ENCODE measurements around the gene CLK4.

The CLK4 gene

GRCh38 chr5:178626484-178627258 lies at the start of gene CLK4:
Gene CLK4 (minus strand): TSS chr5:178627050. CDS start chr5:178623416, 3,634 bp downstream.
- DNase-seq (ENCODE audit: low read depth) = peak; percentile 80

- DNase-seq (ENCODE audit: low read depth) = no peak
Measured at GRCh38 chr5:178675922-178676321, 49.1 kb upstream of the CLK4 start.

- no peak for DNase-seq (ENCODE audit: low read depth)
Measured at GRCh38 chr5:178674334-178674733, 47.5 kb upstream of the CLK4 start.

- no peak for DNase-seq (ENCODE audit: low read depth)
Measured at GRCh38 chr5:178673801-178674295, 47.0 kb upstream of the CLK4 start.

- DNase-seq (ENCODE audit: low read depth) = no peak
Measured at GRCh38 chr5:178672630-178673029, 45.8 kb upstream of the CLK4 start.

GRCh38 chr5:178671602-178672144 lies 44.8 kb upstream of the CLK4 start:
- no peak for DNase-seq (ENCODE audit: low read depth)

GRCh38 chr5:178670351-178670885 lies 43.6 kb upstream of the CLK4 start:
- no peak for DNase-seq (ENCODE audit: low read depth)

- no peak for DNase-seq (ENCODE audit: low read depth)
Measured at GRCh38 chr5:178668579-178668978, 41.7 kb upstream of the CLK4 start.

- DNase-seq (ENCODE audit: low read depth) = no peak
Measured at GRCh38 chr5:178667688-178668087, 40.8 kb upstream of the CLK4 start.

GRCh38 chr5:178667101-178667500 lies 40.3 kb upstream of the CLK4 start:
- no peak for DNase-seq (ENCODE audit: low read depth)

- no peak for DNase-seq (ENCODE audit: low read depth)
Measured at GRCh38 chr5:178664141-178664540, 37.3 kb upstream of the CLK4 start.

- no peak for DNase-seq (ENCODE audit: low read depth)
Measured at GRCh38 chr5:178662541-178662860, 35.7 kb upstream of the CLK4 start.

- DNase-seq (ENCODE audit: low read depth) = no peak
Measured at GRCh38 chr5:178661836-178662540, 35.1 kb upstream of the CLK4 start.

GRCh38 chr5:178651046-178651810 lies 24.4 kb upstream of the CLK4 start:
- peak; percentile 53 for DNase-seq (ENCODE audit: low read depth)

GRCh38 chr5:178650214-178650613 lies 23.4 kb upstream of the CLK4 start:
- DNase-seq (ENCODE audit: low read depth) = no peak

- DNase-seq (ENCODE audit: low read depth) = no peak
Measured at GRCh38 chr5:178649580-178649979, 22.7 kb upstream of the CLK4 start.

GRCh38 chr5:178644826-178645545 lies 18.1 kb upstream of the CLK4 start:
- no peak for DNase-seq (ENCODE audit: low read depth)

- DNase-seq (ENCODE audit: low read depth) = peak; percentile 84
Measured at GRCh38 chr5:178642351-178642909, 15.6 kb upstream of the CLK4 start.

GRCh38 chr5:178641711-178642110 lies 14.9 kb upstream of the CLK4 start:
- no peak for DNase-seq (ENCODE audit: low read depth)

- DNase-seq (ENCODE audit: low read depth) = no peak
Measured at GRCh38 chr5:178640331-178641045, 13.6 kb upstream of the CLK4 start.
